HepG2 (cell line): ENCODE results near the gene COG8. TPM values are rescaled to one million over a fixed set of nuclear protein-coding genes. Genes with fewer than 3 reads are reported as not detected.
A peak's percentile ranks its signal among the peaks of the same experiment; 100 is the strongest.

Source experiments
- ATAC-seq: fragments of 200-7000 bp; cut with Tn5 transposase; 3 replicates; pipeline ENCODE4 v1.9.1; 2020; ENCODE audit warnings: mild to moderate bottlenecking, moderate library complexity
- BruUV-seq: library from RNA; stranded (reverse); fragments of 400-500 nt; replicated peaks from 2 replicates; lab custom pipeline; 2021; lab: Mats Ljungman, UMichigan
- CTCF ChIA-PET: fragments of 300-600 bp; formaldehyde crosslinking; extraction: SDS; loops from one replicate; lab custom pipeline; 2021; ENCODE audit warnings: low total read pairs, inconsistent platforms, low intra/inter-chr PET ratio; lab: Yijun Ruan, JAX
- POLR2A ChIA-PET: fragments of 350-600 bp; sonication (Branson Sonifier 250); formaldehyde crosslinking; loops from one replicate; lab custom pipeline; 2020; ENCODE audit warnings: antibody characterized with exemption, inconsistent platforms; lab: Yijun Ruan, JAX
- DNase-seq: peaks from one replicate; pipeline ENCODE4 v3.0.0-alpha.2; 2015; ENCODE audit warnings: low spot score
- FAIRE-seq: peaks from 3 replicates; lab custom pipeline; 2011; peaks lifted over from hg19 to GRCh38; lab: Jason Lieb, UNC
- H2AFZ ChIP-seq: one replicate; pipeline ENCODE4 v1.6.1; 2011; ENCODE audit warnings: low read length, inconsistent platforms
- H3K27ac ChIP-seq: fragments of 300-600 bp; 3 replicates; pipeline ENCODE4 v1.8.0; 2011; ENCODE audit warnings: mixed run types, mild to moderate bottlenecking, mixed read lengths, low read length, inconsistent platforms; ENCODE audit not compliant: insufficient read depth; ENCODE audit errors: extremely low read length
- H3K27me3 ChIP-seq, 2 experiments: fragments of 200-600 bp in 1 of 2; 2 replicates in 1 of 2; 3 replicates in 1 of 2; pipeline versions ENCODE4 v1.6.0 to v1.8.0; 2011; ENCODE audit warnings: low read length in 2 of 2, mild to moderate bottlenecking in 2 of 2, moderate library complexity in 2 of 2, inconsistent platforms in 1 of 2; ENCODE audit not compliant: insufficient read depth in 2 of 2, control insufficient read depth in 1 of 2
- H3K36me3 ChIP-seq, 2 experiments: fragments of 200-600 bp in 1 of 2; replicated peaks in 1 of 2; 2 replicates in 1 of 2; 3 replicates in 1 of 2; pipeline versions ENCODE4 v1.5.1 to v1.8.0; 2011; ENCODE audit warnings: low read length in 2 of 2, inconsistent platforms in 1 of 2; ENCODE audit not compliant: insufficient read depth in 2 of 2, control insufficient read depth in 1 of 2
- H3K4me1 ChIP-seq: 2 replicates; pipeline ENCODE4 v1.5.1; 2012; ENCODE audit warnings: low read length, inconsistent platforms; ENCODE audit not compliant: insufficient read depth
- H3K4me2 ChIP-seq: 2 replicates; pipeline ENCODE4 v1.6.0; 2011; ENCODE audit warnings: low read depth, low read length, inconsistent platforms
- H3K4me3 ChIP-seq, 3 experiments: fragments of 200-600 bp in 1 of 3; sonication (generic), shearing (Covaris generic) in 1 of 3; replicated peaks in 1 of 3; 2 replicates each; pipeline ENCODE4 v1.5.1; 2011 to 2016; ENCODE audit warnings: low read length in 3 of 3, inconsistent platforms in 2 of 3, low read depth in 2 of 3, mild to moderate bottlenecking in 2 of 3, control low read depth in 1 of 3, mixed read lengths in 1 of 3; ENCODE audit not compliant: insufficient read depth in 1 of 3
- H3K79me2 ChIP-seq: one replicate; pipeline ENCODE4 v1.6.1; 2011; ENCODE audit warnings: low read length, inconsistent platforms; ENCODE audit not compliant: insufficient read depth
- H3K9ac ChIP-seq: 2 replicates; pipeline ENCODE4 v1.6.0; 2011; ENCODE audit warnings: mild to moderate bottlenecking, low read depth, low read length, inconsistent platforms; ENCODE audit not compliant: insufficient read depth
- H3K9me3 ChIP-seq: 2 replicates; pipeline ENCODE4 v1.5.1; 2012; ENCODE audit warnings: mild to moderate bottlenecking, low read length
- H4K20me1 ChIP-seq: 2 replicates; pipeline ENCODE4 v1.6.0; 2011; ENCODE audit warnings: inconsistent platforms, mild to moderate bottlenecking, low read length, moderate library complexity; ENCODE audit not compliant: insufficient read depth
- GMEB1 ChIP-seq: sonication (generic); formaldehyde crosslinking; IDR thresholded peaks from 2 replicates; pipeline ENCODE4 v1.5.1; 2020; ENCODE audit warnings: missing genetic modification reagents, mild to moderate bottlenecking, borderline replicate concordance
- JDP2 ChIP-seq: sonication (generic); formaldehyde crosslinking; IDR thresholded peaks from 2 replicates; pipeline ENCODE4 v1.8.1; 2022; ENCODE audit warnings: missing genetic modification reagents, borderline replicate concordance
- KLF11 ChIP-seq: IDR thresholded peaks from 2 replicates; pipeline ENCODE4 v1.6.1; 2016; ENCODE audit warnings: missing compliant biosample characterization
- MTF1 ChIP-seq: sonication (generic); formaldehyde crosslinking; IDR thresholded peaks from 2 replicates; pipeline ENCODE4 v1.5.0; 2020; ENCODE audit warnings: missing genetic modification reagents
- NR2F6 ChIP-seq, 2 experiments: IDR thresholded peaks; 2 replicates each; pipeline ENCODE4 v1.6.1; 2016; ENCODE audit warnings: antibody characterized with exemption in 1 of 2, mild to moderate bottlenecking in 1 of 2
- SMAD9 ChIP-seq: sonication (generic); formaldehyde crosslinking; IDR thresholded peaks from 2 replicates; pipeline ENCODE4 v1.5.1; 2020; ENCODE audit warnings: mild to moderate bottlenecking, missing genetic modification reagents
- TCF12 ChIP-seq, 2 experiments: fragments of 450-650 bp in 1 of 2; sonication (generic) in 1 of 2; formaldehyde crosslinking in 1 of 2; IDR thresholded peaks; 2 replicates each; pipeline versions ENCODE4 v1.6.1 to v1.8.0; 2017 to 2022; ENCODE audit warnings: antibody characterized with exemption in 1 of 2, mild to moderate bottlenecking in 1 of 2, missing genetic modification reagents in 1 of 2, moderate library complexity in 1 of 2
- ZFP36 ChIP-seq: fragments of 150-350 bp; IDR thresholded peaks from 2 replicates; pipeline ENCODE4 v1.6.1; 2018; ENCODE audit warnings: borderline replicate concordance, low read length, low read depth; ENCODE audit not compliant: partially characterized antibody
- ZNF138 ChIP-seq: sonication (generic); formaldehyde crosslinking; IDR thresholded peaks from 2 replicates; pipeline ENCODE4 v1.5.0; 2020; ENCODE audit warnings: mild to moderate bottlenecking, low read depth, missing genetic modification reagents
- ZNF30 ChIP-seq: sonication (generic); formaldehyde crosslinking; IDR thresholded peaks from 2 replicates; pipeline ENCODE4 v1.5.0; 2020; ENCODE audit warnings: mild to moderate bottlenecking, missing genetic modification reagents
- ZNF362 ChIP-seq: sonication (generic); formaldehyde crosslinking; IDR thresholded peaks from 2 replicates; pipeline ENCODE4 v1.4.0; 2020; ENCODE audit warnings: missing genetic modification reagents, mild to moderate bottlenecking, borderline replicate concordance
- WGBS: methylation state at CpG from one replicate; pipeline ENCODE4 v1.1.6; 2017; ENCODE audit warnings: low lambda C conversion rate; 5-methylcytosine and 5-hydroxymethylcytosine counted together
- in situ Hi-C: cut with HindIII; loops from 2 replicates; pipeline ENCODE4 v1.10.0; 2017; ENCODE audit warnings: low pct_unique_long_range_greater_than_20kb; ENCODE audit not compliant: extremely low pct_ligation_motif_present
- intact Hi-C: fragments of 100-400 bp; cut with micrococcal nuclease; formaldehyde crosslinking; loops from one replicate; pipeline ENCODE4 v1.10.0; 2022; ENCODE audit not compliant: unreplicated experiment
- polyA plus RNA-seq, 8 experiments: library from polyadenylated mRNA; depleted of rRNA in 3 of 8; stranded (reverse) in 7 of 8; unstranded in 1 of 8; fragments of >200 nt; fragmentation: Illumina TruSeq in 4 of 8; extraction: Trizol in 4 of 8; gene quantifications; 2 replicates each; pipeline versions ENCODE4 v1.2.1 to v1.2.3, GENCODE V29; 2011 to 2016; ENCODE audit warnings: low read depth in 4 of 8, missing spikeins in 1 of 8, mixed read lengths in 1 of 8; ENCODE audit not compliant: insufficient read depth in 1 of 8
- total RNA-seq, 5 experiments: library from RNA; depleted of rRNA; stranded (reverse); fragments of >200 nt; fragmentation: Illumina TruSeq; extraction: Trizol; gene quantifications; 2 replicates each; pipeline ENCODE4 v1.2.3, GENCODE V29; 2016; ENCODE audit warnings: low read depth in 1 of 5

Gene COG8
- total and polyA plus RNA-seq, 2 of the 13 experiments (the other 11 are each of a cell fraction or from before 2014, with no cell fraction given): 45.5 to 52.1 TPM

- DNase-seq (no peak), ATAC-seq (no peak; the same call in 2 of the 3 replicates), FAIRE-seq (no peak)
- no TSS peak for BruUV-seq
- ChIA-PET POLR2A (interaction anchor here (1.1 kb wide), 1 partner anchor 9 kb away, joined by 3 read pairs; no protein-coding TSS in a partner anchor), CTCF (no interaction called here)
- Histone ChIP-seq H3K9ac (no peak overlapping the region), H3K27me3 (no peaks in the 10 kb centered on the region), H3K36me3 (peaks cover 14 to 44% of the 10 kb centered on the region in 2 experiments), H3K9me3 (no peaks in the 10 kb centered on the region), H4K20me1 (no peaks in the 10 kb centered on the region), H3K4me3 (no peak overlapping the region), H3K79me2 (no peaks in the 10 kb centered on the region), H2AFZ (no peak overlapping the region), H3K4me1 (peaks cover 38% of the 10 kb centered on the region), H3K27ac (peak overlapping the region; percentile 5), H3K4me2 (no peak overlapping the region)
- in situ Hi-C loops (no loop called here), intact Hi-C loops (no loop called here)
- TF ChIP-seq ZNF30 (CRISPR knock-in tag): no peak
- no peak for TF ChIP-seq MTF1 (CRISPR knock-in tag)
- TF ChIP-seq NR2F6 (IDR thresholded peaks at IDR 0.05): no peak
- TF ChIP-seq NR2F6 (CRISPR knock-in tag; IDR thresholded peaks at IDR 0.05): no peak
- TF ChIP-seq SMAD9 (CRISPR knock-in tag): no peak
- TF ChIP-seq KLF11 (CRISPR knock-in tag): no peak
- WGBS: 97% methylated on average over 1 of the region's 1 CpG
These were observed 33.7 kb upstream of the COG8 start for GRCh38 chr16:69373019-69373418.

GRCh38 chr16:69371564-69371963 lies 32.2 kb upstream of the COG8 start:
- no peak overlapping the region for H3K4me3 ChIP-seq
- H4K20me1 ChIP-seq: no peaks in the 10 kb centered on the region
- in situ Hi-C loops (no loop called here), intact Hi-C loops (no loop called here)
- no peak for ATAC-seq
- no peak overlapping the region for H3K4me2 ChIP-seq
- H3K9me3 ChIP-seq: no peaks in the 10 kb centered on the region
- ChIA-PET POLR2A (no interaction called here), CTCF (no interaction called here)
- no peaks in the 10 kb centered on the region for H3K27me3 ChIP-seq
- FAIRE-seq: no peak
- 98% methylated on average over 2 of the region's 2 CpGs for WGBS
- no peak overlapping the region for H2AFZ ChIP-seq
- H3K27ac ChIP-seq: no peak overlapping the region
- no peak for DNase-seq
- H3K9ac ChIP-seq: no peak overlapping the region
- H3K4me1 ChIP-seq: peaks cover 23% of the 10 kb centered on the region
- no TSS peak for BruUV-seq
- peaks cover 25 to 57% of the 10 kb centered on the region in 2 experiments for H3K36me3 ChIP-seq
- H3K79me2 ChIP-seq: no peaks in the 10 kb centered on the region
- no peak for TF ChIP-seq GMEB1 (CRISPR knock-in tag)
- no peak for TF ChIP-seq ZNF138 (CRISPR knock-in tag)
- no peak for TF ChIP-seq JDP2
- no peak for TF ChIP-seq ZNF362 (CRISPR knock-in tag)
- TF ChIP-seq ZFP36: no peak
- TF ChIP-seq TCF12 (IDR thresholded peaks at IDR 0.05): no peak
- no peak for TF ChIP-seq TCF12 (CRISPR knock-in tag; IDR thresholded peaks at IDR 0.05)
